ENCODE data around the gene CTNND1. TPM values are rescaled to one million over a fixed set of nuclear protein-coding genes. Genes with fewer than 3 reads are reported as not detected.
"Not testable (repeated sequence)": the region's sequence is repeated elsewhere in the genome, so short reads cannot be mapped to it uniquely, and the experiment has no call there.

CTNND1 gene, protein sequence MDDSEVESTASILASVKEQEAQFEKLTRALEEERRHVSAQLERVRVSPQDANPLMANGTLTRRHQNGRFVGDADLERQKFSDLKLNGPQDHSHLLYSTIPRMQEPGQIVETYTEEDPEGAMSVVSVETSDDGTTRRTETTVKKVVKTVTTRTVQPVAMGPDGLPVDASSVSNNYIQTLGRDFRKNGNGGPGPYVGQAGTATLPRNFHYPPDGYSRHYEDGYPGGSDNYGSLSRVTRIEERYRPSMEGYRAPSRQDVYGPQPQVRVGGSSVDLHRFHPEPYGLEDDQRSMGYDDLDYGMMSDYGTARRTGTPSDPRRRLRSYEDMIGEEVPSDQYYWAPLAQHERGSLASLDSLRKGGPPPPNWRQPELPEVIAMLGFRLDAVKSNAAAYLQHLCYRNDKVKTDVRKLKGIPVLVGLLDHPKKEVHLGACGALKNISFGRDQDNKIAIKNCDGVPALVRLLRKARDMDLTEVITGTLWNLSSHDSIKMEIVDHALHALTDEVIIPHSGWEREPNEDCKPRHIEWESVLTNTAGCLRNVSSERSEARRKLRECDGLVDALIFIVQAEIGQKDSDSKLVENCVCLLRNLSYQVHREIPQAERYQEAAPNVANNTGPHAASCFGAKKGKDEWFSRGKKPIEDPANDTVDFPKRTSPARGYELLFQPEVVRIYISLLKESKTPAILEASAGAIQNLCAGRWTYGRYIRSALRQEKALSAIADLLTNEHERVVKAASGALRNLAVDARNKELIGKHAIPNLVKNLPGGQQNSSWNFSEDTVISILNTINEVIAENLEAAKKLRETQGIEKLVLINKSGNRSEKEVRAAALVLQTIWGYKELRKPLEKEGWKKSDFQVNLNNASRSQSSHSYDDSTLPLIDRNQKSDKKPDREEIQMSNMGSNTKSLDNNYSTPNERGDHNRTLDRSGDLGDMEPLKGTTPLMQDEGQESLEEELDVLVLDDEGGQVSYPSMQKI
- total RNA-seq: 200 and 268 TPM in 2 replicates

DNA sequence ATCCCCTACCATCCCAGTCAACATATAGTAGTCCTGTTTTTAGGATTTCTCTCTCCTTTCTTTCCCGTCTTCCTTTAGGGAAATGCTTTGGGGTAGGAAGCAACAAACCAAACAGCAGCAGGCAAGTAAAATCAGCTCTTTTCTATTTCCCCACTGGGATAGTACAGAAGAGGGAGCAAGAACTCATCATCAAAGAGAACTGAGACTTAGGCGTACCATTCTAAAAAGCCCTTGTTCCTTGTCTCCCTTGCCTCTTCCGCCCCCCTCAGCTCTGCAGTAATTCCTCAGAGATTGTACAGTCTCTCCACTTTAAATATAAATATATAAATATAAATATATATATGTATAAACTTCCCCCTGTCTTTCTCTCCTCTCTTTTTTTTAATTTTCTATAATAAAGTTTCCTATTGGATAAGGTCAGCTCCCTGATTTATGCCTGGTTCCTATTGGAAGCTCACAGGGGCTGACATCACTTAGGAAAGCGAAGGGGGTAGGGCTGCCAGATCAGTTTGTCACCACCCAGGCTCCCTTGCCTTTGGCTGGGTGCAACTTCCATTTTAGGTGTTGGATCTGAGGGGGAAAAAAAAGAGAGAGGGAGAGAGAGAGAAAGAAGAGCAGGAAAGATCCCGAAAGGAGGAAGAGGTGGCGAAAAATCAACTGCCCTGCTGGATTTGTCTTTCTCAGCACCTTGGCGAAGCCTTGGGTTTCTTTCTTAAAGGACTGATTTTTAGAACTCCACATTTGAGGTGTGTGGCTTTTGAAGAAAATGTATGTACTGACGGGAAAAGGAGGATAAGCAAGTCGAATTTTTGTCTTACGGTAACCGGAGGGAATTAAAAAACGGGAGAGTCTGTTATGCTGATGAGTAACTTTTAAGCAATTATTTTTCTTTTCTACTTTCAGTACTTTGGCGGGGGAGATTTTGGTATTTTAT is at the start of gene CTNND1:
CTNND1 (plus strand) TSS at position 502 of the 934 bp plus-strand sequence. CDS start 29,677 bp downstream, outside the sequence.
- DNase-seq (ENCODE audit: extremely low read depth, low read depth, low spot score): peak; percentile 97

DNA sequence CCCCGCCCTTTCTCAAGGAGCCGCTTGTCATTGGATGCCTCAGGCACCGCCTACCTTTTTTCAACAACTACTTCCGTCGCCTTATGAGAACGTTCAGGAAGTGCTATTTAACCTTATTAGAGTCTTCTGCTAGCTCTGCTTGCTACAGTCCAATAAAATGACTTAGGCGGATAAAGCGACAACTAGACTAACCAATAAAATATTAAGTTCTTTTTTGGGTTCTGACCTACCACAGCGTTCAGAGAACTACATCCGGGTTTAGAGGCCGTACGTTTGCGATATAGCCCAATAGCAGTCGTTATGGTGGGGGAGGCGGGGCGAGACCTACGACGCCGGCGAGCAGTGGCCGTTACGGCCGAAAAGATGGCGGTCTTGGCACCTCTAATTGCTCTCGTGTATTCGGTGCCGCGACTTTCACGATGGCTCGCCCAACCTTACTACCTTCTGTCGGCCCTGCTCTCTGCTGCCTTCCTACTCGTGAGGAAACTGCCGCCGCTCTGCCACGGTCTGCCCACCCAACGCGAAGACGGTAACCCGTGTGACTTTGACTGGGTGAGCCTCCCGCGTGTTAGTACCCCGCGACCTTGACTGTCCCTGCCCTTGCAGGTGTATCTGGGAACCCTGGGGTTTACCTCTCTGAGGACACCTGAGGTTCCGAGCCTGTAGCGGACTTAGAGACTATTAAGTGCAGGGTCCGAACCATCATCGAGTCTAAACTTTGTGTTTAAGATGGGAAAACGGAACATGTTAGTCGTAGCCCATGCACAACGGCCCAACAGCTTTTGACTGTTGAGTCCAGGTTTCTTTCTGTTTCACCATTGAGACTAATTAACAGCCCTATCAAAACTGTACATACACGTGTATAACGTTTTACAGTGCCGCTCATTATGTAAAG is 49.1 kb upstream of the CTNND1 start, which contains the start of gene TMX2:
TMX2 (plus strand) TSS at position 338 of the 895 bp plus-strand sequence; CDS start at position 364, 26 bp downstream.
- peak; percentile 99 for DNase-seq (ENCODE audit: extremely low read depth, low read depth, low spot score)

DNA sequence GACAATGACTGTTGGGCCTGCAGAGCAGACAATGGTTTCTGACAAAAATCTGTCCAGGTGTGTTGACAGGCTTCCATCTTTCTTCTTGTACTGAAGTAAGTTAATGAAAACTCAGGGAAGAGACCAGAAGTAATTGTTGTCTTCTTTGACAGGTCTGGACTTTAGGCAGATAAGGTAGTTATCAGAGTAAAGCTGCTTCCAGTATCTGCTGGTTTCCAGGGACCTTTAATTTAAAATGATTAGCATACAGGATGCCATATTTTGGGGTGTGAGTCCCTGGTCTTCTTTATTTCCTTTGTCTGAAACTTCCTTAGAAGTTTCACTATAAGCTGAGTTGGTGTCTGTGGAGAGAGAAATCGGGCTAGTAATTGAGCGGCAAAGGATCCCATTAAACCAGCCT is 47.8 kb upstream of the CTNND1 start:
- DNase-seq (ENCODE audit: extremely low read depth, low read depth, low spot score): no peak

DNA sequence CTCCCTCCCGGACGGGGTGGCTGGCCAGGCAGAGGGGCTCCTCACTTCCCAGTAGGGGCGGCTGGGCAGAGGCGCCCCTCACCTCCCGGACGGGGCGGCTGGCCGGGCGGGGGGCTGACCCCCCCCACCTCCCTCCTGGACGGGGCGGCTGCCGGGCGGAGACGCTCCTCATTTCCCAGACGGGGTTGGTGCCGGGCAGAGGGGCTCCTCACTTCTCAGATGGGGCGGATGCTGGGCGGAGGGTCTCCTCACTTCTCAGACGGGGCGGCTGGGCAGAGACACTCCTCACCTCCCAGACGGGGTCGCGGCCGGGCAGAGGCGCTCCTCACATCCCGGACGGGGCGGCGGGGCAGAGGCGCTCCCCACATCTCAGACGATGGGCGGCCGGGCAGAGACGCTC is 44.9 kb upstream of the CTNND1 start:
- DNase-seq (ENCODE audit: extremely low read depth, low read depth, low spot score): not testable (repeated sequence)

DNA sequence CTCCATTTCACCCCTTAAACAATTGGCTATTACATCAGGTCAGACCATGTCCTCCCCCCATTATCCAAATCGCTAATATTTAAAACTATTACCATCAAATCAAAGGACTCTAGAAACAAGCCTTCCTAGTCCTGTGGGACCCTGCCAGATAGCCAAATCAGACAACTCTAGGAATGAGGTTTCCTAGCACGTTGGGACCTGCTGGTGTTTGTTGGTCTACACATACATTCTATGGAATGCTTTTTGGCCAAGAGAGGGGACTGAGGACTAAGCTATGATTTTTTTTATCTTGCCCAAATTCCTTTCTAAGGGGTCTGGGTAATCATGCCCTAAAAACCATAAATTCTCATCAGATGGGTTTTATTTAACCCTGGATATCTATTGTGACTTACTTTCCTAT is 34.4 kb upstream of the CTNND1 start:
- no peak for DNase-seq (ENCODE audit: extremely low read depth, low read depth, low spot score)

DNA sequence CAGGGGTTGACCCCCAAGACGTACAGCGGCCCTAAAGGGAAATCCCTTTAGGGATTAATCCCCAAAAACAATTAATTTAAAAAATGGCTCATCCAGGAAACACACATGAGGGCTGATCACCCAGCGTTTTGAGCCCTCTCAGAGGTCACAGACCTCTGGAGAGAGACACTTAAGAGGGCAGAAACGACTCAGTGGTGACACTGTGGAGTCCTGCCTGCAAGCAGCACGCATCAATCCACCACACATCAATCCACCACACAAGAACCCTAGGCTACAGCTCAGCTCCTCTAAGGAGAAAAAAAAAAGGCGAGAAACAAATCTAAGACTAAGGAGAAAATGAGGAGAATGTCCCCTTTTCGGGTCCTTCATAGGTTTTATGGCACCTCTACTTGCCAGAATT is 32.8 kb upstream of the CTNND1 start:
- no peak for DNase-seq (ENCODE audit: extremely low read depth, low read depth, low spot score)

DNA sequence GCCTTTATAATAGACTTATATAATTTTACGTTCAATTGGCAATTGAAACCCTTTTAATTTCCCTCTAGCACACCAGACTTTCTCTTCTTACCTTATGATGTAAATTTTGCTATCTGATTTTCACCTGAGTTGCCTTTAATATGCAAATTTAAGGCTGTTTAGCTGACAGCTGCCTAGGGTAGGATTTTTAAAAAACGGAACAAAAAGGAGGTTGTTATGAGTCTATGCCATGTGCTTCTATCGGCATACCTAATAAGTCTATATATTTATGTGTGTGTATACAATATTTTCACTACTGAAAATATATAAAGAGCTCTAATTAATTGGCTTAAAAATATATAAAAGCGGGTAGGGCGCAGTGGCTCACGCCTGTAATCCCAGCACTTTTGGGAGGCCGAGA is 32.1 kb upstream of the CTNND1 start:
- no peak for DNase-seq (ENCODE audit: extremely low read depth, low read depth, low spot score)

DNA sequence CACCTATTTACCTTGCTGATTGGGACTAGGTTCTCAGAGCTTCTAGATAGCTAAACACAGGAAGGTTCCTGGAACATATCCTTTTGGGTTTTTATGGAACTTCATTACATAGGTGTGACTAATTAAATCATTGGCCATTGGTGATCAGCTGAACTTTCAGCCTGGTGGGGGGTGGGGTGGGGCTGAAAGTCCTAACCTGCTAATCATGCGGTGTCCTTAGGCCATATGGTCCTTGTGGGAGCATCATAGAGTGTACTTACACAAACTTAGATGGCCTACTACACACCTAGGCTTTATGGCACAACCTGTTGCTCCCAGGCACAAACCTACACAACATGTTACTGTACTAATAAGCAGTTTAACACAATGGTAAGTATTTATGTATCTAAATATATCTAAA is 28.9 kb upstream of the CTNND1 start:
- DNase-seq (ENCODE audit: extremely low read depth, low read depth, low spot score): no peak

DNA sequence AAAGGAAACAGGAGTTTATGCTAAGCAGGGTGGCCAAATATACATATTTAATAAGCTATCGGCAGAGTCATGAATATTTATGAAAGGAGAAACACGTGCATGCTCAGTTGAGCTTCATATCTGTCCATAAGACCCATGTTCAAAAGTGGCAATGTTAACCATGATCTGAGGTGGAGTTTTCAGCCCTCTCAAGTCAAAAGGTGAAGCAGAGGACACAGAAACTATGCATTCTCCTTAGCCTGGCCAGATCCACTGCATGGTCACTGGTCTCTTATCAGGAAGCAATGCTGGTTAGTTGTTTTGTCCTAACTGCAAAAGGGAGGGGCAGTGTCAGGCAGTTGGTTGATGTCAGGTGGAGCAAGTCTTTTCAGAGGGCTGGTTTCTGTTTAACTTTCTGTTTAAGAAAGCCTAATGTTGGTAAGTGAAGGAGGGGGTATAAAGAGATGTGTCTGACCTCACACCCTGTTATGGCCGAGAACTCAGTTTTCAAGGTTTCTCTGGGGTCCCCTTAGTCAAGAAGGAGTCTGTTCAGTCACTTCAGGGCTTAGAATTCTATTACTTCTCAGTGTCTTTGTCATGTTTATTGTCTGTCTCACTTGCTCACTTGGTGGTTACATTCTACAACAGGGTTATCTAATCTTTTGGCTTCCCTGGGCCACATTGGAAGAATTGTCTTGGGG is 25.8 kb upstream of the CTNND1 start:
- no peak for DNase-seq (ENCODE audit: extremely low read depth, low read depth, low spot score)

DNA sequence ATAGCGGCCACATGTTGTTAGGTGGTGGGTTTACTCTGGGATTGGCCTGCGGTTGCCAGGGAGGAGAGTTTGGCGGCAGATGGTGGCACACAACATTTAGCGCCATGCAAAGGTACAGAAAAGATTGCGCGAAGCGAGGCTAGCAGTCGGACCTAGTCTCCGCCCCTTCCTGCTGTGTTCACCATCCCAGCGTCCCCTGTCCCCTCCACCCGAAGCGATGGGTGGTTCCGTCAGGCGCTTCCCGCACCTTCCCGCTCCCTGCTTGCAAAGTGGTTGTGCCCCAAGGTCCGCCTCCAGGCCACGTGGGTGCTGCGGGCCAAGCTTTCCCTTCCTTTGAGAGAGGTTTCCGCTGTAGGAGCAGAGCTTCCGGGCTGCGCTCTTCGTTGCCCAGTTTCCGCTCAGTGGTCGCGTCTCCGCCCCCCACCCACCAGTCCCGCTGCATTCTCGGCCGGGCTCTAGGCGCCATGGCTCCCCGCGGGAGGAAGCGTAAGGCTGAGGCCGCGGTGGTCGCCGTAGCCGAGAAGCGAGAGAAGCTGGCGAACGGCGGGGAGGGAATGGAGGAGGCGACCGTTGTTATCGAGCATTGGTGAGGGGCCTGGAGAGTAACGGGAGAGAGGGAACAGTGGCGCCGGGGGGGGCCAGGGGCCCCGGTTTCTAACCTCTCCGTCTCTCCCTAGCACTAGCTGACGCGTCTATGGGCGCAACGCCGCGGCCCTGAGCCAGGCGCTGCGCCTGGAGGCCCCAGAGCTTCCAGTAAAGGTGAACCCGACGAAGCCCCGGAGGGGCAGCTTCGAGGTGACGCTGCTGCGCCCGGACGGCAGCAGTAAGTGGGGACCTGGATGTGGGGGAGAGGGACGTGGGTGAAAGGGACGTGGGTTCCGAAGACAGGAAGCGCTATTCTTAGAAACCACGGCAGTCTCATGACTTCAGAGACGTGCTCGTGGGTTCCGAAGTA is 20.2 kb upstream of the CTNND1 start, which contains the start of gene SELENOH:
SELENOH (plus strand) TSS at position 360 of the 955 bp plus-strand sequence; CDS start at position 465, 105 bp downstream.
- peak; percentile 79 for DNase-seq (ENCODE audit: extremely low read depth, low read depth, low spot score)

DNA sequence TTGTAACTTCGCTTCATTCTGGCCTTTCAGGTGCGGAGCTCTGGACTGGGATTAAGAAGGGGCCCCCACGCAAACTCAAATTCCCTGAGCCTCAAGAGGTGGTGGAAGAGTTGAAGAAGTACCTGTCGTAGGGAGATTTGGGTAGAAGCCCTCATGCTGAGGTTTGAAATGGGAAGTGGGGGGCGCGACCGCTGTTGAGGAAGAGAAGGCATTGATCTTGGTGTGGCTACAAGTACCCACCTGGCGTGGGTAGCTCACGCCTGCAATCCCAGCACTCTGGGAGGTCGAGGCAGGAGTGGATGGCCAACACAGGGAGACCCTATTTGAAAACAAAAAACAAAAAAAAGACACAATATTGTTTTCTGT is 19.5 kb upstream of the CTNND1 start:
- DNase-seq (ENCODE audit: extremely low read depth, low read depth, low spot score): no peak

DNA sequence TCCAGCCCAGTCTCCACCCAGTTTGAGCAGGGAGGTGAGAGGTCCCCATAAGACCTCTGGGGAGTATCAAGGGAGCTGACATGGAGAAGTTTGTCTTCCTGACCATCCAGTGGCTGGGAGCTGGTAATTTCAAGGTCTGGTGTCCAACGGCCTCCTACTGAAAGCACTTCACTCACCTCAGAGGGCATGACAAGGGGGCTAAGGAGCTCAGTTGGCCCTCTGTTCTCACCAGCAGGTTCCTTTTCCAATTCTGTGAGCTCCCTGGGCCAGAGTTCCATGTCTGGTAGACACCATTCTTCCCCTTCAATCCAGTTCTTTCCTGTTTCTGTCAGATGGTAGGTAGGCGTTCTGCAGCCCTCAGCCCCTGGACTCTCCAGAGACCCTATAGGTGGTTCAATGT is 17.2 kb upstream of the CTNND1 start:
- DNase-seq (ENCODE audit: extremely low read depth, low read depth, low spot score): no peak

DNA sequence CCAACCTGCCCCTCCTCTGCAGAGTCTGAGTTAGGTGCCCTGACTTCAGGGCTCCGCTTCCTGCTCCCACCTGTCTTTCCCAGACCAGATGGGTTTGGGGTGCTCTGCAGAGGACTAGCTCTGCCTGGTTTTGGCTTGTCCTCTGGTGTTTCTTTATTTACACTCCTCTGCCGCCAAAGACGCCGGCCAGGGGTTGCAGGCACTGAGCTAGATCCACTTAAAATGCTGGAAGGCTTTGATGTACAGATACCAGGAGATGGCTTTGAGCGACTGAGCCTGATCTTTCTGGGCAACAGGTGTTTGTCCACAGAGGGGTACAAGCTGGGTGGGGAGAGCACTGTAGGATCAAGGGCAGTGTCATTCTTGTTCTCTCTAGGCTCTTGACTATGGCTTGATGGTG is 16.4 kb upstream of the CTNND1 start:
- no peak for DNase-seq (ENCODE audit: extremely low read depth, low read depth, low spot score)

DNA sequence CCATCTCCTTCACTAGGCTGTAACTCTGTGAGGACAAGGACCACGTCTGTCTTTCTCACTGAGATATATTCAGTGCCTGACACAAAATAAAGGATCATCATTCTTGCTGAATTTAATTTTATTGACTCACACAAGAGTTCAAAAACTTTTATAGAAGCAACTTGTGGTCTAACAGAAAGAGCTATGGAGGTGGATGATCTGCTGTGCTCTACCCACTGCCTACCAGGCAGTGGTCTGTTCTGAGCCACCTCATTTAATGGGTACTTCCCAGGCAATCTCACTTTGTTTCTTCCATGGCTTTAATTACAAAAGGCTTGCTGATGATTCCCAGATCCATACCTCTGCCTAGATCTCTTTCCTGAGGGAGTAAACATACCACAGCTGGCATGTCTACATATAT is 14.7 kb upstream of the CTNND1 start:
- DNase-seq (ENCODE audit: extremely low read depth, low read depth, low spot score): no peak

DNA sequence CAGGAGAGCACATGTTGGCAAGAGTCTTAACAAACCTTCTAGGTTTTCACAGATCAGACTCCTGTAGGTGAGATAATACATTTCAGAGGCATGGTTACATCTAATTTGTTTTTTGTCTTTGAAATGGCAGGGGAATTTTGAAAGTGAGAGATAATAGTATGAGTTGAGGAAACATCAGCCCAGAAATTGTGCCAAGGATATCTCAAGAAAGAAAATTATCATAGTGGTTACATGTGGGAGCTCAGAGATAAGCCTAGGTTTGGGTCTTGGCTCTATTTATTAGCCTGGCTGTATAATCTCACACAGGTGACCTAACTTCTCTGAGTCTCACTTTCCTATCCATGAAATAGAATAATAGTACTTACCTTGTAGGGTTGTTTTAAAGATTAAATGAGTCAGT is 10.4 kb upstream of the CTNND1 start:
- DNase-seq (ENCODE audit: extremely low read depth, low read depth, low spot score): no peak

DNA sequence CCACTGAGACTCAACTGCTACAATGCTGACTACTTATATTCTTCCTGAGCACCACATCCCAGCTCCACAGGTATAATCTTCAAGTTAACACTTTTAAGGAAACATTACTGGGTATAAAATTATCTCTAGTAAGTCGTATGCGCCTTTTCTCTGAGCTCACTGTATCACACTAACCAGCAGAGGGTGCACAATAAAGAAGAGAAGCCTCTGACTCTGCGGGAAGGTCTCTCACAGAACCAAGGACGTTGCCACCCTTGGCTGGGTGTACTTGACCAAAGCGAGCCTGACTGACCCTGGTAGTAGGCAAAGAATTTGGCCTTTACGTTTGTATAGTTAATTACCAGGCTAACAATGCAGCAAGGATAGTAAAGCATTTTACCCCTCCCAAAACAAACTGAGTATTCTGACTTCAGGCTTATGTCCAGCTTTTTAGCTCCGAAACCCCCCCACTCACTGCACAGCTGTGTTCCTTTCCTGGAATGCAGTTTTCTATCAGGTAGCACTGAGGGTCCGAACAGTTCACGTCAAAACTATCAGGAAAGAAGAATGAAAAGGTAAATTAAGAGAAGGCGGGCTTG is 9.8 kb upstream of the CTNND1 start, which contains the start of gene BTBD18:
BTBD18 (minus strand) TSS at position 144 of the 578 bp plus-strand sequence. CDS start 631 bp downstream, outside the sequence.
- no peak for DNase-seq (ENCODE audit: extremely low read depth, low read depth, low spot score)

DNA sequence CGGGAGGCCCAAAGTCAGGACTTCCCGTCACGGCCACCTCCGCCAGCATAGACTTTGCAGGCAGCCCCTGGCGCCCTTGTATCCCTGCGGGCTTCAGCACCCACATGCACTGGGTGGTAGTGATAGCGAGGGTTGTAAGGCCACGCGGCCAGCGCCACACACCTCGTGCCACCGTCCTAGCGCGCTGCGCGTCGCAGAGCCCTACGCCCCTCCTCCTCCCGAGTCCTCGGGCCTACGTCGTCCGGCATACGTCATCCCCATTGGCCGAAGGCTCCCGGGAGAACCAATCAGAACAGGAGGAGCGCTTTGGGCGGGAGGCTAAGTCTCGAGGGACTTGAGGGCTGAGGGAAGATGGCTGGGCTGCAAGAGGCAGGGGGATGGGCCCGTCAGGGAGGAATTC is 8.6 kb upstream of the CTNND1 start:
- DNase-seq (ENCODE audit: extremely low read depth, low read depth, low spot score): no peak
